GM18519 (cell line): ENCODE data around the gene MC5R.
"Not testable (repeated sequence)": the region's sequence is repeated elsewhere in the genome, so short reads cannot be mapped to it uniquely, and the experiment has no call there.

Experiments
- ATAC-seq: cut with Tn5 transposase; IDR thresholded peaks from one replicate; pipeline ENCODE4 v1.9.1; 2021; ENCODE audit warnings: mild to moderate bottlenecking, moderate library complexity; ENCODE audit not compliant: unreplicated experiment, low FRiP score

Gene MC5R

DNA sequence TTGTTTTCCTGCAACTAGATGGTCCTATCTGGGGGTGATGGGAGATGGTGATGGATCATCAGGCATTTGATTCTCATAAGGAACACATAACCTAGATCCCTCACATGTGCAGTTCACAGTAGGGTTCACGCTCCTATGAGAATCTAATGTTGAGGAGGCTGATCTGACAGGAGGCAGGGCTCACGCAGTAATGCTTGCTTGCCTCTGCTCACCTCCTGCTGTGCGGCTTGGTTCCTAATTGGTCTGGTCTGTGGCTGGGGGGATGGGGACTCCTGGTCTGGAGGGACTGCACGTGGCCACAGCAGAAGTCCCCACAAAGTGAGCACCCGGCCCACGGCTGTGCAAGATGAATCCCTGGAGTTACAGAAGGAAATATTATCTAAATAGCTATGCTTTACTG is 11.3 kb downstream of the MC5R start:
- ATAC-seq: no peak

DNA sequence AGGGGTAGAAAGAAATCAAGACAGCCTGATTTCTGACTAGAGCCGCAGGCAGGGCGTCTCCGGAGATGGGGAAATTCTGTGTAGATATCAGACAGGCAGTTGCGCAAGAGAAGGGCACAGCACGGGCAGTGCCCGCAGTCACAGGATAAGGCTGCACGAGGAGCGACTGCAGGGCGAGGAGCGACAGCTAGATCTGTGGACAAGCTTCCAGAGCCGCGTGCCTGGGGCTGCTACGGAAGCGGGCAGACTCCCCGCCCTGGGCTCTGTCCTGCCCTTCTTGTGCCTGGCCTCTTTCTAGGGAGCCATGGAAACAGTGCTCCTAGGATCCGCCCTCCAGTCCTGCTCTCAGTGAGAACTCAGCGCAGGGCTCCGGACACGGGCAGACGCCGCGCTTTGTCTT is 12.6 kb downstream of the MC5R start:
- no peak for ATAC-seq

- ATAC-seq: no peak
These were observed 25.8 kb downstream of the MC5R start for GRCh38 chr18:13849791-13850190.

- not testable (repeated sequence) for ATAC-seq
These were observed 38.9 kb downstream of the MC5R start for GRCh38 chr18:13862898-13863297.

GRCh38 chr18:13868501-13869271 is 44.7 kb downstream of the MC5R start:
- no peak for ATAC-seq

GRCh38 chr18:13871701-13872100 is 47.8 kb downstream of the MC5R start:
- no peak for ATAC-seq

- no peak for ATAC-seq
These were observed 48.4 kb downstream of the MC5R start for GRCh38 chr18:13872373-13872772.

- no peak for ATAC-seq
These were observed 49.0 kb downstream of the MC5R start for GRCh38 chr18:13872932-13873331.

GRCh38 chr18:13874558-13874957 is 50.6 kb downstream of the MC5R start:
- ATAC-seq: no peak
